ENCODE results near the gene TRIM17. TPM values are rescaled to one million over a fixed set of nuclear protein-coding genes. Genes with fewer than 3 reads are reported as not detected.

Gene TRIM17
- total and polyA plus RNA-seq, 2 of the 13 experiments (the other 11 are each of a cell fraction or from before 2014, with no cell fraction given), result 0.32 to 0.64 TPM

DNA sequence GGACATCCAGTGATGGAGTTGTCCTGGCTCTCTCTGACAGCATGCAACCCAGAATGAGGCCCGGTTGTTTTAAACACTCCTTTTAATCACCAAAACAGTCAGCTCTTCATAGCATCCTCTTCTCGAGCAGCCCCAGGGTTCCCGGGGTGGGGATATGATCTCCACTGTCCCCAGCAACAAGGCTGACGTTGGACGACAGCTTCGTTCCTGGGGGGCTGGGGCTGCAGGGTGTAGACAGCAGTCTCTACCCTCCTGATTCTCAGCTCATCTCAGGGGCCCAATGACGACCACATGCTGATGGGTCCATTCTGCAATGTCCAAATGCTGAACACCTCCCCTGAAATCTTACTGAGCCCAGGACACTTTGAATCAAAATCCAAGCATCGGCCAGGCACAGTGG is 37.0 kb downstream of the TRIM17 start:
- ATAC-seq (no peak), DNase-seq (ENCODE audit: low spot score) (no peak), FAIRE-seq (no peak)
- ChIA-PET POLR2A (no interaction called here), CTCF (ENCODE audit: low intra/inter-chr PET ratio, low total read pairs) (no interaction called here)
- 52% methylated on average over 7 of the region's 8 CpGs for WGBS (ENCODE audit: low lambda C conversion rate)
- Histone ChIP-seq H3K79me2 (ENCODE audit: insufficient read depth, low read length) (no peaks in the 10 kb centered on the region), H3K9me3 (ENCODE audit: low read length) (no peaks in the 10 kb centered on the region), H3K4me2 (ENCODE audit: low read depth, low read length) (no peak overlapping the region), H3K36me3 (replicated peaks in 1 of 2; ENCODE audit: control insufficient read depth in 1 of 2, insufficient read depth in 2 of 2, low read length in 2 of 2) (no peaks in the 10 kb centered on the region), H3K27ac (ENCODE audit: extremely low read length, insufficient read depth, low read length) (no peak overlapping the region), H3K4me3 (replicated peaks in 1 of 3; ENCODE audit: insufficient read depth in 1 of 3, low read depth in 2 of 3, low read length in 3 of 3) (no peak overlapping the region), H3K4me1 (ENCODE audit: insufficient read depth, low read length) (no peaks in the 10 kb centered on the region), H4K20me1 (ENCODE audit: insufficient read depth, low read length) (no peaks in the 10 kb centered on the region), H3K27me3 (ENCODE audit: control insufficient read depth in 1 of 2, insufficient read depth in 2 of 2, low read length in 2 of 2) (no peaks in the 10 kb centered on the region), H2AFZ (ENCODE audit: low read length) (no peak overlapping the region), H3K9ac (ENCODE audit: insufficient read depth, low read depth, low read length) (no peak overlapping the region)
- TF ChIP-seq ISL2 (CRISPR knock-in tag; IDR thresholded peaks at IDR 0.05) (no peak), ISX (CRISPR knock-in tag; conservative IDR thresholded peaks at IDR 0.05) (no peak), REL (CRISPR knock-in tag; conservative IDR thresholded peaks at IDR 0.05) (no peak), GTF2F1 (IDR thresholded peaks at IDR 0.05; ENCODE audit: low read length) (no peak), NFAT5 (CRISPR knock-in tag; IDR thresholded peaks at IDR 0.05) (no peak), ELF4 (CRISPR knock-in tag; IDR thresholded peaks at IDR 0.05; ENCODE audit: borderline replicate concordance) (no peak), ZNF710 (CRISPR knock-in tag; IDR thresholded peaks at IDR 0.05; ENCODE audit: borderline replicate concordance) (no peak), GABPA (IDR thresholded peaks at IDR 0.05; ENCODE audit: low read depth, low read length) (no peak), GABPA (CRISPR knock-in tag; IDR thresholded peaks at IDR 0.05; ENCODE audit: low read depth) (no peak), ZNF343 (CRISPR knock-in tag; IDR thresholded peaks at IDR 0.05) (no peak), CREM (IDR thresholded peaks at IDR 0.05) (no peak), CREM (CRISPR knock-in tag; IDR thresholded peaks at IDR 0.05) (no peak), GATAD2A (CRISPR knock-in tag; IDR thresholded peaks at IDR 0.05) (no peak), ZNF503 (CRISPR knock-in tag; IDR thresholded peaks at IDR 0.05) (no peak)
- TF ChIP-seq, protein P1, sequence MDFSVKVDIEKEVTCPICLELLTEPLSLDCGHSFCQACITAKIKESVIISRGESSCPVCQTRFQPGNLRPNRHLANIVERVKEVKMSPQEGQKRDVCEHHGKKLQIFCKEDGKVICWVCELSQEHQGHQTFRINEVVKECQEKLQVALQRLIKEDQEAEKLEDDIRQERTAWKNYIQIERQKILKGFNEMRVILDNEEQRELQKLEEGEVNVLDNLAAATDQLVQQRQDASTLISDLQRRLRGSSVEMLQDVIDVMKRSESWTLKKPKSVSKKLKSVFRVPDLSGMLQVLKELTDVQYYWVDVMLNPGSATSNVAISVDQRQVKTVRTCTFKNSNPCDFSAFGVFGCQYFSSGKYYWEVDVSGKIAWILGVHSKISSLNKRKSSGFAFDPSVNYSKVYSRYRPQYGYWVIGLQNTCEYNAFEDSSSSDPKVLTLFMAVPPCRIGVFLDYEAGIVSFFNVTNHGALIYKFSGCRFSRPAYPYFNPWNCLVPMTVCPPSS (IDR thresholded peaks at IDR 0.05), result no peak
- in situ Hi-C loops (cut with HindIII; ENCODE audit: extremely low pct_ligation_motif_present, low pct_unique_long_range_greater_than_20kb), result no loop called here
- no TSS peak for BruUV-seq (replicated peaks)
- intact Hi-C loops (cut with micrococcal nuclease; ENCODE audit: unreplicated experiment), result no loop called here
